ENCODE data around the gene RANBP10.
A peak's percentile ranks its signal among the peaks of the same experiment; 100 is the strongest.

DNA sequence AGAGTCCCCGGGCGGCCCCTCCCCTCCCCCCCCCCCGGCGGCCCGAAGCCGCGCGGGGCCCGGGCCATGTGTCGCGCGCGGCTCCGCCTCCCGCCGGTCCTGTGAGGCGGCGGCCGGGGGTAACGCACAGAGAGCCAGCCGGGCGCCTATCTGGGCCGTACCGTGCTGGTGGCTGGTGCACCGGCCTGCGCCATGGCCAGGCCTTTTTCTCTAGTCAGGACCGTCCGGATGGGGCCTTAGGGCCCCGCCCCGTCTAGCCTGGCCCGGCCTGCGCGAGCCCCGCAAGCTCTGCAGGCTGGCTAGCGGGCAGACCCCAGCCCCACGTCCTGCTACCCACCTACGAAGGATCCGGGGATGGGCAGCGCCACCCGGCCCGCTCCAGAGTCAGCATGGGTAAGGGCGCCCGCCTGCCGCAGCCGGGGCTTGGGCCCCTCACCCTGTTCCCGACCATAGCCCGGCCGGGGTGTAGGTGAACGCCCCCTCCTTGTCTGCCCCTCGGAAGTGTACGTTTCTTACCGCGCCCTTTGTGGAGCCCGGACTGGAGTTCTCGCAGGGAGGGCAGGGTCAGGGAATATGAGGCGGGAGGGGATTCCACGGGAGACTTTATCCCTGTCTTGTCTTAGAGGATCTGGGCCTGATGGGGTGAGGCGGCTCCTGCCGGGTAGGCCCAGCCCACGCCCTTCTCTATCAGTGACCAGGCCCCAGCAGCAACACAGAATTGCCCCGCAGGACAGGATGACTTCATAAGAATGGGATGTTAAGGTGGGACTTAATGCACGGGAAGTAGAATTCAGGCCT lies 40.9 kb upstream of the RANBP10 start, which contains the start of gene CENPT:
- no peak for TF ChIP-seq EZH2 (conservative IDR thresholded peaks at IDR 0.05; ENCODE audit: low read depth, low read length)
- peak; percentile 80 for TF ChIP-seq ZFX (CRISPR knock-in tag; IDR thresholded peaks at IDR 0.05; ENCODE audit: low read depth)
- TF ChIP-seq ZNF577 (CRISPR knock-in tag; IDR thresholded peaks at IDR 0.05; ENCODE audit: borderline replicate concordance, low read depth), result no peak
- no peak for TF ChIP-seq DMAP1 (CRISPR knock-in tag; IDR thresholded peaks at IDR 0.05)
- no peak for TF ChIP-seq SMARCC2 (IDR thresholded peaks at IDR 0.05)
- TF ChIP-seq ZFAT (CRISPR knock-in tag; conservative IDR thresholded peaks at IDR 0.05), result peak; percentile 24; the same call in 1 of the 2 replicates

Data from HepG2 (cell line).